Colonic mucosa (tissue), 4 donors: ENCODE results near the gene RASSF10. TPM values are rescaled to one million over a fixed set of nuclear protein-coding genes. Genes with fewer than 3 reads are reported as not detected.

Source experiments
- DNase-seq: peaks from one replicate; pipeline ENCODE4 v3.0.0-alpha.2; 2020
- H3K27ac ChIP-seq: fragments of 200-600 bp; one replicate; pipeline ENCODE4 v1.8.0; 2021
- H3K27me3 ChIP-seq: fragments of 200-600 bp; one replicate; pipeline ENCODE4 v1.8.0; 2021
- H3K36me3 ChIP-seq: fragments of 200-600 bp; one replicate; pipeline ENCODE4 v1.8.0; 2021
- H3K4me1 ChIP-seq: fragments of 200-600 bp; one replicate; pipeline ENCODE4 v1.8.0; 2021; ENCODE audit warnings: mild to moderate bottlenecking
- H3K4me3 ChIP-seq: fragments of 200-600 bp; one replicate; pipeline ENCODE4 v1.8.0; 2021
- H3K9ac ChIP-seq, 2 donors: one replicate each; pipeline ENCODE4 v1.7.0; 2013; ENCODE audit warnings: control low read depth in 2 of 2, low read depth in 2 of 2, low read length in 2 of 2
- H3K9me3 ChIP-seq: fragments of 200-600 bp; one replicate; pipeline ENCODE4 v1.8.0; 2021
- CTCF ChIP-seq: fragments of 200-600 bp; IDR thresholded peaks from one replicate; pipeline ENCODE4 v1.8.0; 2022; ENCODE audit warnings: antibody characterized with exemption, mild to moderate bottlenecking
- intact Hi-C: fragments of 100-400 bp; cut with DNase I; formaldehyde crosslinking; loops from one replicate; pipeline ENCODE4 v1.14.1; 2022
- total RNA-seq, 2 donors: library from RNA; stranded (reverse); fragmentation: NEBNext Ultra II Directional in 1 of 2; extraction: Animal tissue kit (Norgen Biotek cat#: 25700) in 1 of 2; gene quantifications; one replicate each; pipeline ENCODE4 v1.2.1, GENCODE V29; 2021
- donor health status: healthy.
- donor health status: DM: no; HTN: no; CAD: no.
- donor health status: DM: no; HTN: no; CAD: no.

Gene RASSF10
- total RNA-seq, 2 donors from 2014 or later = 1.4 to 4.7 TPM

- DNase-seq = no peak
- H3K4me1 ChIP-seq = peaks cover 14% of the 10 kb centered on the region
- H3K9me3 ChIP-seq = no peaks in the 10 kb centered on the region
- H3K27me3 ChIP-seq = peaks cover 31% of the 10 kb centered on the region
- intact Hi-C loops = no loop called here
- H3K9ac ChIP-seq = peak overlapping the region in 1 of 2 donors; percentile 23
- H3K36me3 ChIP-seq = no peaks in the 10 kb centered on the region
- no peak for TF ChIP-seq CTCF
- H3K27ac ChIP-seq = no peak overlapping the region
- peak overlapping the region; percentile 21 for H3K4me3 ChIP-seq
Measured at GRCh38 chr11:13009476-13009920, 382 bp downstream of the RASSF10 start.

- Histone ChIP-seq H3K36me3 (no peaks in the 10 kb centered on the region), H3K4me1 (peaks cover 14% of the 10 kb centered on the region), H3K27me3 (peaks cover 31% of the 10 kb centered on the region), H3K9me3 (no peaks in the 10 kb centered on the region), H3K27ac (no peak overlapping the region), H3K4me3 (peak overlapping the region; percentile 12), H3K9ac (peak overlapping the region in 1 of 2 donors; percentile 31)
- no peak for TF ChIP-seq CTCF
- DNase-seq = peak; percentile 46
- intact Hi-C loops = no loop called here
Measured at GRCh38 chr11:13009921-13010748, 1.0 kb downstream of the RASSF10 start.

GRCh38 chr11:13010749-13011465 is 1.8 kb downstream of the RASSF10 start:
- Histone ChIP-seq H3K9me3 (no peaks in the 10 kb centered on the region), H3K27me3 (peaks cover 31% of the 10 kb centered on the region), H3K4me3 (no peak overlapping the region), H3K36me3 (no peaks in the 10 kb centered on the region), H3K9ac (no peak overlapping the region), H3K27ac (no peak overlapping the region), H3K4me1 (peaks cover 14% of the 10 kb centered on the region)
- no peak for TF ChIP-seq CTCF
- peak; percentile 54 for DNase-seq
- intact Hi-C loops = no loop called here

GRCh38 chr11:13011466-13012055 is 2.4 kb downstream of the RASSF10 start:
- no peak for DNase-seq
- Histone ChIP-seq H3K4me1 (peaks cover 14% of the 10 kb centered on the region), H3K36me3 (no peaks in the 10 kb centered on the region), H3K9me3 (no peaks in the 10 kb centered on the region), H3K27me3 (peaks cover 31% of the 10 kb centered on the region), H3K4me3 (no peak overlapping the region), H3K9ac (no peak overlapping the region), H3K27ac (no peak overlapping the region)
- intact Hi-C loops = no loop called here
- no peak for TF ChIP-seq CTCF

GRCh38 chr11:13012056-13012661 is 3.0 kb downstream of the RASSF10 start:
- H3K27me3 ChIP-seq = peaks cover 31% of the 10 kb centered on the region
- DNase-seq = peak; percentile 50
- H3K9ac ChIP-seq = no peak overlapping the region
- H3K4me1 ChIP-seq = peaks cover 14% of the 10 kb centered on the region
- no peak overlapping the region for H3K4me3 ChIP-seq
- H3K9me3 ChIP-seq = no peaks in the 10 kb centered on the region
- TF ChIP-seq CTCF = no peak
- no peaks in the 10 kb centered on the region for H3K36me3 ChIP-seq
- H3K27ac ChIP-seq = no peak overlapping the region
- intact Hi-C loops = no loop called here
